Fibroblast of skin of left biceps (primary cell): ENCODE data around the gene SPATA12.

ENCODE experiments used
- DNase-seq, 2 experiments: peaks; one replicate each; pipeline ENCODE4 v3.0.0-alpha.2; 2013; ENCODE audit warnings: low read depth in 2 of 2

SPATA12 gene

GRCh38 chr3:57112206-57112605 is 51.7 kb downstream of the SPATA12 start:
- DNase-seq = no peak

DNA sequence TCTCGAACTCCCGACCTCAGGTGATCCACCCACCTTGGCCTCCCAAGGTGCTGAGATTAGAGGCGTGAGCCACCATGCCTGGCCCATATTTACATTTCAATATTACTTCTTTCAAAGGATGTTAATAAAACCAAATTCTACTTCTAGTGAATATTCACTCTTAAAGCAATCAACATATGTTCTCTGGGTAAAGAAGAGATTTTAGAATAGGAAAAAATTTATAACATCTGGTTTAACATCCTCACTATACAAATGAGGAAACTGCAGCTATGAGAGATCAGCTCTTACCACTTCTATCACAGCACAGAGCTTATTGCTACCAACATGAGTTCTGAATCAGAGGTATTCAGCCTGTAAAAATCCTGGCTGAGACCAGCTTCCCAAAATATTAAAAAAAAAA is 56.0 kb downstream of the SPATA12 start:
- DNase-seq = no peak

GRCh38 chr3:57118254-57118653 is 57.8 kb downstream of the SPATA12 start:
- no peak for DNase-seq

GRCh38 chr3:57120040-57120439 is 59.6 kb downstream of the SPATA12 start:
- no peak for DNase-seq

DNA sequence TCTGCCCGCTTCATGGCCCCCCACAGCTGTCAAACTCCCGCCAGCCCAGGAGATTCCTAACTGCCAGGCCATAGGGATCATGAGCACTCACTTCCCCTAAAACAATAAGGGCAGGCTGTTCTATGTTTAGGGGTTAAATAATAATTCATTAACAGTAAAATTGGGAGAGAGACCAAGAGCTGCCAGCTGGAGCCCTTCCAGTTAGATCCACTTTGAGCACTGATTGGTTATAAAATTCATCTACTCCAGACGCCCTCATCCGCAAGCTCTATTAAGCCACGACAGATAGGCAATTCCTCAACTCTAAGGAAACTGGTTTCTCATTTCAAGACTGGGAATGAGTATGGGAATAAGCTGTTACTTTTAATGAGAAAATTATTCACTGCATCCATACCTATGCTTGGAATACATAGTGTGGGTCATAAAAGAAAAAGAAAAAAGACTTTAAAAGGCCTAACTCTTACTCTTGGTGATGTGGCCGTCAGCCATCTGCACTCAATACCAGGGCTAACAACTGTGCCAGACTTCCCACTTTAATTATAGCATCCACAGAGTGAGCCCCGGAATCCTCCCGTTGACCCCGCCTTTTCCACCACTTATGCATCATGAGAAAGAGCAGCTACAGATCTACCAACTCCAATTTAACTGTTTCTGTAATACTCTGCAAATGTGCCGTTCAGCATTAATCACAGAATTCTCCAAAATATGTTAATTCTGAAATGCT is 60.1 kb downstream of the SPATA12 start:
- no peak for DNase-seq
